ENCODE results near the gene ZNF710. TPM values are rescaled to one million over a fixed set of nuclear protein-coding genes. Genes with fewer than 3 reads are reported as not detected.

ZNF710 gene
- total RNA-seq, 4 donors from 2014 or later = 5.4 to 13.9 (median 7.0) TPM

GRCh38 chr15:89997079-89997478 is 4.0 kb upstream of the ZNF710 start:
- ATAC-seq (ENCODE audit: low FRiP score) (no peak), DNase-seq (ENCODE audit: low spot score) (no peak)
- TF ChIP-seq CTCF (IDR thresholded peaks at IDR 0.05) = no peak

- ATAC-seq (ENCODE audit: low FRiP score) (no peak), DNase-seq (ENCODE audit: low spot score) (no peak)
- no peak for TF ChIP-seq CTCF (IDR thresholded peaks at IDR 0.05)
These were observed 2.9 kb upstream of the ZNF710 start for GRCh38 chr15:89998141-89998661.

- ATAC-seq (ENCODE audit: low FRiP score) = no peak
- TF ChIP-seq CTCF (IDR thresholded peaks at IDR 0.05) = no peak
These were observed 2.0 kb upstream of the ZNF710 start for GRCh38 chr15:89998923-89999675.

GRCh38 chr15:89999676-90000185 is 1.4 kb upstream of the ZNF710 start:
- DNase-seq (ENCODE audit: low spot score) = no peak
- no peak for ATAC-seq (ENCODE audit: low FRiP score)
- TF ChIP-seq CTCF (IDR thresholded peaks at IDR 0.05) = no peak

More at GRCh38 chr15:89998923-89999675, 2.0 kb upstream of the ZNF710 start:
- DNase-seq (ENCODE audit: low spot score) = no peak

- TF ChIP-seq CTCF (IDR thresholded peaks at IDR 0.05) = no peak
- no peak for DNase-seq (ENCODE audit: low spot score)
- peak; percentile 28 for ATAC-seq (ENCODE audit: low FRiP score)
These were observed 730 bp upstream of the ZNF710 start for GRCh38 chr15:90000186-90001001.

GRCh38 chr15:90001683-90002427 is 731 bp downstream of the ZNF710 start:
- DNase-seq (ENCODE audit: low spot score) (no peak), ATAC-seq (ENCODE audit: low FRiP score) (peak; percentile 8)

More at GRCh38 chr15:90001683-90002427, 731 bp downstream of the ZNF710 start:
- no peak for TF ChIP-seq CTCF (IDR thresholded peaks at IDR 0.05)

Measured in omental fat pad (tissue), 4 donors.